ENCODE results near the gene SESN1.

The SESN1 gene

GRCh38 chr6:108953681-108954080, 141.0 kb downstream of the SESN1 start:
- TF ChIP-seq ZC3H10 (CRISPR knock-in tag; IDR thresholded peaks at IDR 0.05) (no peak), TOX (CRISPR knock-in tag; IDR thresholded peaks at IDR 0.05; ENCODE audit: borderline replicate concordance) (no peak), BACH2 (CRISPR knock-in tag; IDR thresholded peaks at IDR 0.05; ENCODE audit: borderline replicate concordance) (no peak), SNAI2 (CRISPR knock-in tag; IDR thresholded peaks at IDR 0.05) (no peak), ZNF8 (CRISPR knock-in tag; IDR thresholded peaks at IDR 0.05) (no peak)
- TF ChIP-seq, protein P1, sequence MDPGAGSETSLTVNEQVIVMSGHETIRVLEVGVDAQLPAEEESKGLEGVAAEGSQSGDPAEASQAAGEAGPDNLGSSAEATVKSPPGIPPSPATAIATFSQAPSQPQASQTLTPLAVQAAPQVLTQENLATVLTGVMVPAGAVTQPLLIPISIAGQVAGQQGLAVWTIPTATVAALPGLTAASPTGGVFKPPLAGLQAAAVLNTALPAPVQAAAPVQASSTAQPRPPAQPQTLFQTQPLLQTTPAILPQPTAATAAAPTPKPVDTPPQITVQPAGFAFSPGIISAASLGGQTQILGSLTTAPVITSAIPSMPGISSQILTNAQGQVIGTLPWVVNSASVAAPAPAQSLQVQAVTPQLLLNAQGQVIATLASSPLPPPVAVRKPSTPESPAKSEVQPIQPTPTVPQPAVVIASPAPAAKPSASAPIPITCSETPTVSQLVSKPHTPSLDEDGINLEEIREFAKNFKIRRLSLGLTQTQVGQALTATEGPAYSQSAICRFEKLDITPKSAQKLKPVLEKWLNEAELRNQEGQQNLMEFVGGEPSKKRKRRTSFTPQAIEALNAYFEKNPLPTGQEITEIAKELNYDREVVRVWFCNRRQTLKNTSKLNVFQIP (CRISPR knock-in tag; IDR thresholded peaks at IDR 0.05; ENCODE audit: borderline replicate concordance, low read depth) = no peak
- ATAC-seq = no peak

DNA sequence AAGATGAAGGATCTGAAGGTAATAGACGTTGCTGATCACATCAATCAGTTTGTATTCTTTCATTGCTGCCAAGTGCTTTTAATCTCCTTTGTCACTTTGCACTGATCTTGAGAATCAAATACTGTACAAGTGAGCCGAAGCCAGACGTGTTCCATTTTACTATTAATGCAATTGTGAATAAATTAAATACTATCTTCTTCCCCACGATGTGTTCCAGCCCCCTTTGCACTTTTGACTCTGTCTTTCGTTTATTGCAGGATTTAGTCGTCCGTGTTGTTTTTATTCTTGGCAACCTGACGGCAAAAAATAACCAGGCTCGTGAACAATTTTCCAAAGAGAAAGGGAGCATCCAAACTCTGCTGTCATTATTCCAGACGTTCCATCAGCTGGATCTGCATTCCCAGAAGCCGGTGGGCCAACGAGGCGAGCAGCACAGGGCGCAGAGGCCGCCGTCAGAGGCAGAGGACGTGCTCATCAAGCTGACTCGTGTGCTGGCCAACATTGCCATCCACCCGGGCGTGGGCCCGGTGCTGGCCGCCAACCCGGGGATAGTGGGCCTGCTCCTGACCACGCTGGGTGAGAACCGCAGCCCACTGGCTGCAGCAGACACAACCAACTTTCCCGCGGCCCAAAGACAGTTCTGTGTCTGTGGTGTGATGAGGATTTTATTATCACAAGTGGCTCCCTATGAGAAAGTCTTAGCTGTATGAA, 141.7 kb downstream of the SESN1 start:
- ATAC-seq = no peak
- no peak for TF ChIP-seq GLIS3 (CRISPR knock-in tag; IDR thresholded peaks at IDR 0.05)
- TF ChIP-seq ARNTL (CRISPR knock-in tag; IDR thresholded peaks at IDR 0.05; ENCODE audit: borderline replicate concordance, low read depth) = no peak
- no peak for TF ChIP-seq ZNF565 (CRISPR knock-in tag; conservative IDR thresholded peaks at IDR 0.05; ENCODE audit: low read depth)
- TF ChIP-seq PATZ1 (CRISPR knock-in tag; IDR thresholded peaks at IDR 0.05; ENCODE audit: borderline replicate concordance) = no peak
- no peak for TF ChIP-seq TSHZ2 (CRISPR knock-in tag; IDR thresholded peaks at IDR 0.05)
- TF ChIP-seq PPARA (CRISPR knock-in tag; IDR thresholded peaks at IDR 0.05; ENCODE audit: borderline replicate concordance) = no peak
- TF ChIP-seq RARB (CRISPR knock-in tag; IDR thresholded peaks at IDR 0.05) = no peak
- no peak for TF ChIP-seq ZC3H10 (CRISPR knock-in tag; IDR thresholded peaks at IDR 0.05)

GRCh38 chr6:108951351-108951953, 143.2 kb downstream of the SESN1 start:
- ATAC-seq = no peak
- TF ChIP-seq RARB (CRISPR knock-in tag; IDR thresholded peaks at IDR 0.05) (no peak), CSRNP3 (CRISPR knock-in tag; IDR thresholded peaks at IDR 0.05) (no peak), SNAI2 (CRISPR knock-in tag; IDR thresholded peaks at IDR 0.05) (no peak), BACH2 (CRISPR knock-in tag; IDR thresholded peaks at IDR 0.05; ENCODE audit: borderline replicate concordance) (no peak), ARNTL (CRISPR knock-in tag; IDR thresholded peaks at IDR 0.05; ENCODE audit: borderline replicate concordance, low read depth) (no peak), PATZ1 (CRISPR knock-in tag; IDR thresholded peaks at IDR 0.05; ENCODE audit: borderline replicate concordance) (no peak), CREB5 (CRISPR knock-in tag; IDR thresholded peaks at IDR 0.05; ENCODE audit: low read depth) (no peak), ZNF565 (CRISPR knock-in tag; conservative IDR thresholded peaks at IDR 0.05; ENCODE audit: low read depth) (no peak), ZNF70 (CRISPR knock-in tag; IDR thresholded peaks at IDR 0.05) (no peak), ZFP30 (CRISPR knock-in tag; IDR thresholded peaks at IDR 0.05) (no peak)
